Prostate gland (tissue), 2 donors: Measurements from ENCODE around the gene RNF123.

Source experiments
- CTCF ChIP-seq, 4 experiments: fragments of 200-600 bp in 2 of 4; fragments of 450-650 bp in 2 of 4; sonication (generic) in 2 of 4; IDR thresholded peaks; 1 replicate in 3 of 4; 2 replicates in 1 of 4; pipeline ENCODE4 v1.5.1; 2016 to 2019; ENCODE audit warnings: antibody characterized with exemption in 4 of 4, mild to moderate bottlenecking in 2 of 4, moderate library complexity in 2 of 4
- POLR2A ChIP-seq: fragments of 450-650 bp; IDR thresholded peaks from one replicate; pipeline ENCODE4 v1.6.1; 2016; ENCODE audit warnings: antibody characterized with exemption, mild to moderate bottlenecking

GRCh38 chr3:49658711-49659110 lies 30.6 kb upstream of the RNF123 start:
- TF ChIP-seq POLR2A (no peak), CTCF (IDR thresholded peaks at IDR 0.05) (no peak)
